Measurements from ENCODE around the gene RREB1. TPM values are rescaled to one million over a fixed set of nuclear protein-coding genes. Genes with fewer than 3 reads are reported as not detected.

The RREB1 gene
- total and polyA plus RNA-seq, 7 experiments from 2014 or later, result 4.2 to 56.7 (median 49.2) TPM

DNA sequence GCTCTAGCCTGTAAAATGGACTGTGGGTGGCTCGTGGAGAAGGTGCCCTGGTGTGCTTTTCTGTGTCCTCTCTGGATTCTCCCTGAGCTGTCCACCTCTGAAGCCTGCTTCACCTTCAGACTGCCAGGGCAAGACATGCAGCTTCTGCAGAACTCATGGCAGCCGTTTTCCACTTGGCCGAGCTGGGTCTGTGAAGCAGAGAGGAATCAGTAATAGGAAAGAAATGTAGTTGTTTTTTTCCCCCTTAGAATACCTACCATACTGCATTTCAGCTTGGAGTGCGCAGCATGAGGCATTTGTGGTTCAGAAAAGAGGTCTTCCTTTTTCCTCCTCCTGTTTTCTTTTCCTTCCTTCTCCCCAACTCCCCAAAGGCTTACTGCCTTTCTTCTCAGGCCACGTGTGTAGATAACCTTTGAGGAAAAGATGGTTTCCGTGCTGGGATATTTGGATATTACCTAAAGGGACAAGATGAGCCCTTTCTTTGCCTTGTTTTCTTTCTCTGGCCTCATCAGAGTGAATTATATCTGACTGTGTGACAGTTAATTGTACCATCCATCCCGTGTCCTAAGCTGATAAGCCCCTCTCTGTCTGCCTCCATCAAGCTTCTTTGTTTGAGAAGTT lies 39.4 kb downstream of the RREB1 start:
- no peaks in the 10 kb centered on the region for H3K36me3 ChIP-seq (ENCODE audit: control insufficient read depth in 2 of 3, insufficient read depth in 3 of 3, low read length in 3 of 3)
- H3K4me3 Mint-ChIP-seq, result peak overlapping the region; percentile 70 to 83 (median 82)
- no peak for DNase-seq
- H3K27me3 ChIP-seq (ENCODE audit: control insufficient read depth in 2 of 2, insufficient read depth in 2 of 2, low read length in 2 of 2), result no peaks in the 10 kb centered on the region
- intact Hi-C loops (cut with micrococcal nuclease), result loop anchor here in 1 of 2 donors (2.0 to 5.0 kb wide), 2 partner anchors 14 to 50 kb away; no protein-coding TSS in a partner anchor
- CTCF ChIA-PET, result interaction anchor here (0.5 to 1.7 kb wide), 4 partner anchors 9 to 78 kb away, joined by 3 to 8 read pairs (median 6); no protein-coding TSS in a partner anchor
- POLR2A ChIA-PET, result interaction anchor here (1.0 to 4.5 kb wide), 4 partner anchors 8 to 60 kb away, joined by 3 to 35 read pairs (median 16); no protein-coding TSS in a partner anchor
- peaks cover 0 to 3% (median 0%) of the 10 kb centered on the region in 5 donors for H3K36me3 Mint-ChIP-seq
- H3K4me3 ChIP-seq (ENCODE audit: low read length), result no peak overlapping the region
- H3K4me1 ChIP-seq (ENCODE audit: control insufficient read depth in 2 of 2, insufficient read depth in 2 of 2, low read length in 2 of 2), result peaks cover 17 to 27% of the 10 kb centered on the region in 2 donors
- H3K9me3 Mint-ChIP-seq, result peaks cover 0 to 5% (median 0%) of the 10 kb centered on the region in 11 donors
- H3K27ac Mint-ChIP-seq, result peak overlapping the region; percentile 55 to 96 (median 89)
- H3K27me3 Mint-ChIP-seq, result no peaks in the 10 kb centered on the region
- H3K27ac ChIP-seq (ENCODE audit: low read depth, low read length), result peak overlapping the region; percentile 63
- peaks cover 52 to 94% (median 81%) of the 10 kb centered on the region in 7 donors for H3K4me1 Mint-ChIP-seq
- H3K9me3 ChIP-seq (ENCODE audit: control insufficient read depth in 2 of 3, low read length in 3 of 3), result no peaks in the 10 kb centered on the region
- no peak for ATAC-seq

DNA sequence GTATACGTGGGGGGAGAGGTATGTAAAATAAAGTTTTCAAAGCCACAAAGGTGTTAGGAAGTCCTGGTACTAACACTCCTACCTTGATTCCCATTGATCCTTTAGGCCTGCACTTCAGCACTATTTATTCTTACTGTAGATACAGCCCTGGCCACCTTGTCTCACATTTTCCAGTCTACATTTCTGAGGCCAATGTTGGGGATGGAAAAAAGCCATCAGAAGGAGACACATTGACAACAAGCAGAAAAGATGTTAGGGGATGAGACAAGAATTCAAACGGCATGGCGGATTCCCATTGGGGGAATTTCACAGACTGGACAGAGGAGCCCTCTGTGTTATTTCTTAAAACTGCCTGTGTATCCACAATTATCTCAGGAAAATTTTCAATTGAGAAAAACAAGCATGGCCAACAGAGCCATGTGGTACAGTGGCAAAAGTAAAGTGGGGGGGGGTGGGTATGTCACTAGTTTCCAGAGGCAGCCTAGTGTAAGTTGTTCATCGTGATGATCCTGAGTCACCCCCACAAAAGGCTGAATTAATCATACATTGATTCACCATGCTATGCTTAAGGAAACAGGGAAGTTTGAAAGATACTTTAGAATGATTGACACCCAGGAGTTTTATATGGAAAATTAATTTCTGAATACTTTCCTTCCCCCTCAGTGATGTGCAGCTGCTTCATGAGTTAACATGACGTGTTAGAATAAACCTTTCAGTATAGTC lies 40.5 kb downstream of the RREB1 start:
- Mint-ChIP-seq H3K27me3 (no peaks in the 10 kb centered on the region), H3K9me3 (peaks cover 0 to 2% (median 0%) of the 10 kb centered on the region in 11 donors), H3K4me1 (peaks cover 47 to 92% (median 83%) of the 10 kb centered on the region in 7 donors), H3K4me3 (peak overlapping the region in 1 of 10 donors; percentile 83), H3K27ac (peak overlapping the region in 2 of 9 donors; percentile 77 to 93), H3K36me3 (peaks cover 0 to 10% (median 0%) of the 10 kb centered on the region in 5 donors)
- no peaks in the 10 kb centered on the region for H3K36me3 ChIP-seq (ENCODE audit: control insufficient read depth in 2 of 3, insufficient read depth in 3 of 3, low read length in 3 of 3)
- CTCF ChIA-PET, result no interaction called here
- no peak overlapping the region for H3K4me3 ChIP-seq (ENCODE audit: low read length)
- POLR2A ChIA-PET, result interaction anchor here (1.1 to 4.5 kb wide), 2 partner anchors 7 to 12 kb away, joined by 3 to 35 read pairs; no protein-coding TSS in a partner anchor
- H3K27ac ChIP-seq (ENCODE audit: low read depth, low read length), result no peak overlapping the region
- no peak for DNase-seq
- no peaks in the 10 kb centered on the region for H3K27me3 ChIP-seq (ENCODE audit: control insufficient read depth in 2 of 2, insufficient read depth in 2 of 2, low read length in 2 of 2)
- H3K4me1 ChIP-seq (ENCODE audit: control insufficient read depth in 2 of 2, insufficient read depth in 2 of 2, low read length in 2 of 2), result peaks cover 17 to 34% of the 10 kb centered on the region in 2 donors
- intact Hi-C loops (cut with micrococcal nuclease), result loop anchor here in 1 of 2 donors (1.0 to 5.0 kb wide), 2 partner anchors 11 to 49 kb away; no protein-coding TSS in a partner anchor
- H3K9me3 ChIP-seq (ENCODE audit: control insufficient read depth in 2 of 3, low read length in 3 of 3), result no peaks in the 10 kb centered on the region
- ATAC-seq, result peak; percentile 28

DNA sequence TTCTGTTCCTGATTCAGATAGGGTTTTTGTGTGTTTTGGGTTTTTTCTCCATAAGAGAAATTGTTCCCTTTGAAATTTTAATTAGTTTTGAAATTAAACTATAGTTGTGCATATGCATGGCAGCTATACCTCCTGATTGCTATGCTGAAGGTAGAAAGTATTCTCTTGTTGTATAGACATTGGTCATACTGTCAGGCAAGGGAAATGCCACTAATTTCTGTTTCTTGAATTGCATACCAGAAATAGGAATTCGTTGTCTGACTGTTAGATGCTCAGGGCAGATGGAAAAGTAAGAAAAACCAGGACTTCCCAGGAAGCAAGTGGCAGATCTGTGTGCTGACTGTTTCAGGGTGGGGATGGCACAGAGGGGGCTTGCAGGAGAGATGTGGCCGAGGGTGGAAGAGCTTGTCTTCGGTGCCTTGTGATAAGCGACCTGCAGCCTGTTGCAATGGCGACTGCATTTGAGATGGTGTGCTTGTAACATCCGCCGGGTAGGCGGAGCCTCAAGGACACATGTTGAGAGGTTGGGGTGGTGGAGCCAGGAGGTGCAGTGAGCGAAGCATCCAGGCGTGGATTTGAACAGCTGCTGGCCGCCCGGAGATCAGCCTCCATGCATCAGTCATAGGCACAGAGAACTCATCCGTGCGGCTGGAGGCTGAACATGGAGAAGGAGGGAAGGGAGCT lies 42.8 kb downstream of the RREB1 start:
- ChIA-PET POLR2A (interaction anchor here (0.6 to 1.6 kb wide), 2 partner anchors 13 to 172 kb away, joined by 3 to 5 read pairs; no protein-coding TSS in a partner anchor), CTCF (interaction anchor here (0.6 kb wide), 1 partner anchor 298 kb away, joined by 3 read pairs; no protein-coding TSS in a partner anchor)
- Mint-ChIP-seq H3K9me3 (no peaks in the 10 kb centered on the region), H3K4me3 (no peak overlapping the region), H3K27ac (peak overlapping the region in 3 of 9 donors; percentile 30 to 76 (median 69)), H3K27me3 (no peaks in the 10 kb centered on the region), H3K36me3 (peaks cover 0 to 10% (median 0%) of the 10 kb centered on the region in 5 donors), H3K4me1 (peaks cover 57 to 95% (median 85%) of the 10 kb centered on the region in 7 donors)
- Histone ChIP-seq H3K9me3 (ENCODE audit: control insufficient read depth in 2 of 3, low read length in 3 of 3) (no peaks in the 10 kb centered on the region), H3K4me1 (ENCODE audit: control insufficient read depth in 2 of 2, insufficient read depth in 2 of 2, low read length in 2 of 2) (peaks cover 21 to 45% of the 10 kb centered on the region in 2 donors), H3K27ac (ENCODE audit: low read depth, low read length) (no peak overlapping the region), H3K4me3 (ENCODE audit: low read length) (no peak overlapping the region), H3K27me3 (ENCODE audit: control insufficient read depth in 2 of 2, insufficient read depth in 2 of 2, low read length in 2 of 2) (no peaks in the 10 kb centered on the region), H3K36me3 (ENCODE audit: control insufficient read depth in 2 of 3, insufficient read depth in 3 of 3, low read length in 3 of 3) (no peaks in the 10 kb centered on the region)
- DNase-seq (no peak), ATAC-seq (no peak)
- intact Hi-C loops (cut with micrococcal nuclease), result no loop called here

DNA sequence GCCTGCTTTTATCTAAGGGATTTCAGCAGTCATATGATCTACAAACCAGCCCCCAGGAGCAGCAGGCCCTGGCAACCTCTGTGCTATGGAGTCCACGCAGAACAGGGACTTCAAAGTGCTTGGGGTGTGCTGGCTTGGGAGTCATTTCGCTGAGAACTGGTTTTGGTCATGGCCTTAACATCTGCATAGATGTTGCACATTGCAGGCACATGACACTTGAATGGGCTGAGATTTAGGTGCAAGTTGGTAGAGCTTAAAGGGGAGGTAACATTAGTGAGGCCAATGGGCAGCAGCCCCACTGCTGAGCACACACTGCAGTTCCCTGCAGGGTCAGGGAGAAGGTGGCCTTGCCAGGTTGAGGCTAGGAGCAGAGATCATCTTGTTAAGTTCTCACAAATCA lies 43.6 kb downstream of the RREB1 start:
- CTCF ChIA-PET, result no interaction called here
- ATAC-seq, result no peak
- Histone ChIP-seq H3K27ac (ENCODE audit: low read depth, low read length) (no peak overlapping the region), H3K9me3 (ENCODE audit: control insufficient read depth in 2 of 3, low read length in 3 of 3) (no peaks in the 10 kb centered on the region), H3K4me3 (ENCODE audit: low read length) (no peak overlapping the region), H3K27me3 (ENCODE audit: control insufficient read depth in 2 of 2, insufficient read depth in 2 of 2, low read length in 2 of 2) (no peaks in the 10 kb centered on the region), H3K36me3 (ENCODE audit: control insufficient read depth in 2 of 3, insufficient read depth in 3 of 3, low read length in 3 of 3) (no peaks in the 10 kb centered on the region), H3K4me1 (ENCODE audit: control insufficient read depth in 2 of 2, insufficient read depth in 2 of 2, low read length in 2 of 2) (peaks cover 14 to 42% of the 10 kb centered on the region in 2 donors)
- H3K36me3 Mint-ChIP-seq, result peaks cover 0 to 10% (median 0%) of the 10 kb centered on the region in 5 donors
- no peaks in the 10 kb centered on the region for H3K27me3 Mint-ChIP-seq
- no peaks in the 10 kb centered on the region for H3K9me3 Mint-ChIP-seq
- peak overlapping the region in 5 of 9 donors; percentile 5 to 72 (median 12) for H3K27ac Mint-ChIP-seq
- H3K4me1 Mint-ChIP-seq, result peaks cover 57 to 95% (median 85%) of the 10 kb centered on the region in 7 donors
- DNase-seq, result no peak
- no peak overlapping the region for H3K4me3 Mint-ChIP-seq
- intact Hi-C loops (cut with micrococcal nuclease), result no loop called here
- POLR2A ChIA-PET, result interaction anchor here (2.2 kb wide), 1 partner anchor 9 kb away, joined by 6 read pairs; no protein-coding TSS in a partner anchor

DNA sequence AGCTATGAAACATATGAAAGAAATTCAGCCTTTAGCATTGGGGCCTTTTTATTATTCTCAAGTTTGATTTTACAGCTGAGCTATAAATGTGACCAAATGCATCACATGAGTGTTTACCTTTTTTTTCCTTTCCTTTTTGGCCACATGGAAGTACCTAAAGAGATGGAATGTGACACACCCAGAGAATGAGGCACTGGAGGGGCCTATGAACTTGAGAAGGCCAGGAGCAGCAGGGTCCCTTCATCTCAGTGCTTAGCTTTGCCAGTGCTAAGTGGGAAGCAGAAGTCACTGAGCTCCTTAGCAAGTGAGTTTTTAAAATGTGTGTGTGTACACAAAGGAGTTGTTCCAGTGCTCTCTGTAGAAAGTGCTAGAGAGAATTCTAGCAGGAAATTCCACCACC lies 44.7 kb downstream of the RREB1 start:
- H3K9me3 Mint-ChIP-seq, result no peaks in the 10 kb centered on the region
- H3K4me1 Mint-ChIP-seq, result peaks cover 48 to 93% (median 82%) of the 10 kb centered on the region in 7 donors
- POLR2A ChIA-PET, result interaction anchor here (0.8 to 2.2 kb wide), 4 partner anchors 10 to 398 kb away, joined by 3 to 6 read pairs (median 4); no protein-coding TSS in a partner anchor
- Histone ChIP-seq H3K27ac (ENCODE audit: low read depth, low read length) (no peak overlapping the region), H3K4me3 (ENCODE audit: low read length) (no peak overlapping the region), H3K4me1 (ENCODE audit: control insufficient read depth in 2 of 2, insufficient read depth in 2 of 2, low read length in 2 of 2) (peaks cover 9 to 33% of the 10 kb centered on the region in 2 donors), H3K36me3 (ENCODE audit: control insufficient read depth in 2 of 3, insufficient read depth in 3 of 3, low read length in 3 of 3) (no peaks in the 10 kb centered on the region), H3K9me3 (ENCODE audit: control insufficient read depth in 2 of 3, low read length in 3 of 3) (no peaks in the 10 kb centered on the region), H3K27me3 (ENCODE audit: control insufficient read depth in 2 of 2, insufficient read depth in 2 of 2, low read length in 2 of 2) (no peaks in the 10 kb centered on the region)
- CTCF ChIA-PET, result no interaction called here
- H3K4me3 Mint-ChIP-seq, result peak overlapping the region in 1 of 10 donors; percentile 49
- intact Hi-C loops (cut with micrococcal nuclease), result no loop called here
- no peak for DNase-seq
- ATAC-seq, result no peak
- peak overlapping the region in 7 of 9 donors; percentile 13 to 85 (median 44) for H3K27ac Mint-ChIP-seq
- peaks cover 0 to 10% (median 0%) of the 10 kb centered on the region in 5 donors for H3K36me3 Mint-ChIP-seq
- H3K27me3 Mint-ChIP-seq, result no peaks in the 10 kb centered on the region

DNA sequence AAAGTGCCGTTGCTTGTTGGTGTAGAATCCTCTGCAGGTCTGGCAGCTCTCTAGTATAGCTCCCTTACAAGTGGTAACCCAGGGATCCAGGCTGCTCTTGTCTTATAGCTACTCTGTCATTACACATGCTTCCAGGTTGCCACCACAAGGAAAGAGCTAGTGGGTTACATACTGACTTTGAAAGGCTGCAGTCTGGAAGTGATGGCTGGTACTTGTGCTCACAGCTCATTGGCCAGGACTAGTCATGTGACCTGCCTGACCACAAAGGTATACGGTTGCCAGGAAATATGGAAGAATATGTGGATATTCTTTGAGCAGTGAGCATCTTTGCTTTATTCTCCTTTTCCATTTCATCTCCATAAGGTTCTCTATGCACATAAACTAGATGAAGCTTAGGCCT lies 46.0 kb downstream of the RREB1 start:
- H3K4me3 Mint-ChIP-seq, result peak overlapping the region in 8 of 10 donors; percentile 5 to 81 (median 67)
- CTCF ChIA-PET, result interaction anchor here (1.4 kb wide), 1 partner anchor 9 kb away, joined by 3 read pairs; no protein-coding TSS in a partner anchor
- intact Hi-C loops (cut with micrococcal nuclease), result loop anchor here in 1 of 2 donors (1.0 kb wide), 1 partner anchor 7 kb away; no protein-coding TSS in a partner anchor

More for the DNA sequence above, 46.0 kb downstream of the RREB1 start:
- ATAC-seq, result no peak
- no peaks in the 10 kb centered on the region for H3K27me3 ChIP-seq (ENCODE audit: control insufficient read depth in 2 of 2, insufficient read depth in 2 of 2, low read length in 2 of 2)
- no peaks in the 10 kb centered on the region for H3K27me3 Mint-ChIP-seq
- H3K4me1 ChIP-seq (ENCODE audit: control insufficient read depth in 2 of 2, insufficient read depth in 2 of 2, low read length in 2 of 2), result peaks cover 9 to 33% of the 10 kb centered on the region in 2 donors
- no peak overlapping the region for H3K4me3 ChIP-seq (ENCODE audit: low read length)
- peak overlapping the region in 8 of 9 donors; percentile 22 to 94 (median 74) for H3K27ac Mint-ChIP-seq
- peak overlapping the region; percentile 35 for H3K27ac ChIP-seq (ENCODE audit: low read depth, low read length)
- peaks cover 0 to 14% (median 0%) of the 10 kb centered on the region in 5 donors for H3K36me3 Mint-ChIP-seq
- no peaks in the 10 kb centered on the region for H3K9me3 ChIP-seq (ENCODE audit: control insufficient read depth in 2 of 3, low read length in 3 of 3)
- POLR2A ChIA-PET, result interaction anchor here (1.0 to 2.0 kb wide), 4 partner anchors 11 to 46 kb away, joined by 3 to 5 read pairs (median 4); no protein-coding TSS in a partner anchor
- no peaks in the 10 kb centered on the region for H3K36me3 ChIP-seq (ENCODE audit: control insufficient read depth in 2 of 3, insufficient read depth in 3 of 3, low read length in 3 of 3)
- DNase-seq, result no peak
- H3K4me1 Mint-ChIP-seq, result peaks cover 53 to 94% (median 87%) of the 10 kb centered on the region in 7 donors
- H3K9me3 Mint-ChIP-seq, result no peaks in the 10 kb centered on the region

Data from naive thymus-derived CD4-positive, alpha-beta T cell (primary cell).